ENCODE results near the gene ZEB1.

The ZEB1 gene

GRCh38 chr10:31578951-31579350, 259.9 kb downstream of the ZEB1 start:
- no peak for TF ChIP-seq CTCF (conservative IDR thresholded peaks at IDR 0.05)
- H3K27ac ChIP-seq: no peak overlapping the region
